Trophoblast cell (in vitro differentiated cells and primary cell): ENCODE measurements around the gene SDR42E2.

Source experiments
- DNase-seq, 2 donors: peaks; one replicate each; pipeline ENCODE4 v3.0.0-alpha.2; 2016
- H2AFZ ChIP-seq: 2 replicates; pipeline ENCODE4 v1.6.1; 2013; ENCODE audit warnings: low read length, moderate library complexity, mild to moderate bottlenecking; ENCODE audit not compliant: insufficient read depth, poor library complexity
- H2AK5ac ChIP-seq: 2 replicates; pipeline ENCODE4 v1.6.1; 2013; ENCODE audit warnings: mild to moderate bottlenecking, low read length
- H2BK120ac ChIP-seq: 2 replicates; pipeline ENCODE4 v1.6.1; 2013; ENCODE audit warnings: low read length, mild to moderate bottlenecking, moderate library complexity; ENCODE audit not compliant: insufficient read depth, poor library complexity
- H2BK12ac ChIP-seq: 2 replicates; pipeline ENCODE4 v1.6.1; 2013; ENCODE audit warnings: mild to moderate bottlenecking, low read length, moderate library complexity
- H2BK5ac ChIP-seq: 2 replicates; pipeline ENCODE4 v1.6.1; 2013; ENCODE audit warnings: low read length, low read depth, moderate library complexity, mild to moderate bottlenecking; ENCODE audit not compliant: poor library complexity
- H3K14ac ChIP-seq: 2 replicates; pipeline ENCODE4 v1.6.1; 2013; ENCODE audit warnings: mild to moderate bottlenecking, low read length
- H3K18ac ChIP-seq: 2 replicates; pipeline ENCODE4 v1.6.1; 2013; ENCODE audit warnings: mild to moderate bottlenecking, low read length
- H3K23ac ChIP-seq: 2 replicates; pipeline ENCODE4 v1.6.1; 2013; ENCODE audit warnings: low read length
- H3K27ac ChIP-seq: 2 replicates; pipeline ENCODE4 v1.5.1; 2013; ENCODE audit warnings: low read depth, mild to moderate bottlenecking, inconsistent platforms, low read length, moderate library complexity
- H3K27me3 ChIP-seq: 2 replicates; pipeline ENCODE4 v1.6.1; 2013; ENCODE audit warnings: inconsistent platforms, mild to moderate bottlenecking, low read length, moderate library complexity; ENCODE audit not compliant: insufficient read depth
- H3K36me3 ChIP-seq, 2 experiments: 1 replicate in 1 of 2; 2 replicates in 1 of 2; pipeline ENCODE4 v1.6.1; 2013; ENCODE audit warnings: low read length in 2 of 2, mild to moderate bottlenecking in 2 of 2, moderate library complexity in 1 of 2; ENCODE audit not compliant: insufficient read depth in 2 of 2, control insufficient read depth in 1 of 2
- H3K4ac ChIP-seq: 2 replicates; pipeline ENCODE4 v1.6.1; 2013; ENCODE audit warnings: low read depth, mild to moderate bottlenecking, low read length, moderate library complexity
- H3K4me1 ChIP-seq, 2 experiments: 1 replicate in 1 of 2; 2 replicates in 1 of 2; pipeline ENCODE4 v1.6.1; 2013; ENCODE audit warnings: low read length in 2 of 2, mild to moderate bottlenecking in 2 of 2, moderate library complexity in 1 of 2; ENCODE audit not compliant: insufficient read depth in 2 of 2, control insufficient read depth in 1 of 2
- H3K4me2 ChIP-seq: 2 replicates; pipeline ENCODE4 v1.6.1; 2013; ENCODE audit warnings: inconsistent platforms, mild to moderate bottlenecking, low read length, moderate library complexity
- H3K4me3 ChIP-seq: 2 replicates; pipeline ENCODE4 v1.5.1; 2013; ENCODE audit warnings: mild to moderate bottlenecking, low read depth, low read length, inconsistent platforms
- H3K79me1 ChIP-seq: one replicate; pipeline ENCODE4 v1.6.1; 2013; ENCODE audit warnings: low read length
- H3K79me2 ChIP-seq: 2 replicates; pipeline ENCODE4 v1.6.1; 2013; ENCODE audit warnings: low read length, mild to moderate bottlenecking; ENCODE audit not compliant: control insufficient read depth, insufficient read depth, poor library complexity
- H3K9ac ChIP-seq: 2 replicates; pipeline ENCODE4 v1.6.1; 2013; ENCODE audit warnings: mild to moderate bottlenecking, low read length
- H3K9me3 ChIP-seq: 2 replicates; pipeline ENCODE4 v1.6.1; 2013; ENCODE audit warnings: low read depth, mild to moderate bottlenecking, control low read depth, inconsistent platforms, low read length; ENCODE audit not compliant: insufficient read depth
- H4K12ac ChIP-seq: 2 replicates; pipeline ENCODE4 v1.6.1; 2013; ENCODE audit warnings: low read depth, mild to moderate bottlenecking, low read length, moderate library complexity
- H4K8ac ChIP-seq: 2 replicates; pipeline ENCODE4 v1.6.1; 2013; ENCODE audit warnings: low read depth, mild to moderate bottlenecking, low read length, moderate library complexity
- H4K91ac ChIP-seq: one replicate; pipeline ENCODE4 v1.6.1; 2013; ENCODE audit warnings: low read depth, mild to moderate bottlenecking, low read length, moderate library complexity
- WGBS: extraction: QIAGEN DNeasy Blood & Tissue Kit; methylation state at CpG from one replicate; pipeline ENCODE4 v1.1.7; 2013; ENCODE audit warnings: missing lambda C conversion rate; ENCODE audit not compliant: insufficient read length, insufficient coverage; ENCODE audit errors: extremely low coverage; 5-methylcytosine and 5-hydroxymethylcytosine counted together

The SDR42E2 gene

GRCh38 chr16:22188267-22188594 is 25.9 kb downstream of the SDR42E2 start:
- Histone ChIP-seq H4K91ac (no peak overlapping the region), H4K12ac (no peak overlapping the region), H2BK5ac (no peak overlapping the region), H3K36me3 (no peaks in the 10 kb centered on the region), H3K14ac (no peak overlapping the region), H3K4ac (no peak overlapping the region), H2AK5ac (no peak overlapping the region), H3K79me2 (no peaks in the 10 kb centered on the region), H3K23ac (no peak overlapping the region), H3K4me2 (no peak overlapping the region), H3K18ac (no peak overlapping the region), H3K4me3 (no peak overlapping the region), H3K9ac (no peak overlapping the region), H2BK120ac (no peak overlapping the region), H2AFZ (no peak overlapping the region), H4K8ac (no peak overlapping the region), H3K79me1 (peaks cover 7% of the 10 kb centered on the region), H3K27me3 (no peaks in the 10 kb centered on the region), H2BK12ac (no peak overlapping the region), H3K27ac (no peak overlapping the region), H3K4me1 (peaks cover 2% of the 10 kb centered on the region in 2 experiments), H3K9me3 (peaks cover 1% of the 10 kb centered on the region)
- WGBS: no CpG with 5 or more reads among the region's 2 CpGs
- DNase-seq: no peak

DNA sequence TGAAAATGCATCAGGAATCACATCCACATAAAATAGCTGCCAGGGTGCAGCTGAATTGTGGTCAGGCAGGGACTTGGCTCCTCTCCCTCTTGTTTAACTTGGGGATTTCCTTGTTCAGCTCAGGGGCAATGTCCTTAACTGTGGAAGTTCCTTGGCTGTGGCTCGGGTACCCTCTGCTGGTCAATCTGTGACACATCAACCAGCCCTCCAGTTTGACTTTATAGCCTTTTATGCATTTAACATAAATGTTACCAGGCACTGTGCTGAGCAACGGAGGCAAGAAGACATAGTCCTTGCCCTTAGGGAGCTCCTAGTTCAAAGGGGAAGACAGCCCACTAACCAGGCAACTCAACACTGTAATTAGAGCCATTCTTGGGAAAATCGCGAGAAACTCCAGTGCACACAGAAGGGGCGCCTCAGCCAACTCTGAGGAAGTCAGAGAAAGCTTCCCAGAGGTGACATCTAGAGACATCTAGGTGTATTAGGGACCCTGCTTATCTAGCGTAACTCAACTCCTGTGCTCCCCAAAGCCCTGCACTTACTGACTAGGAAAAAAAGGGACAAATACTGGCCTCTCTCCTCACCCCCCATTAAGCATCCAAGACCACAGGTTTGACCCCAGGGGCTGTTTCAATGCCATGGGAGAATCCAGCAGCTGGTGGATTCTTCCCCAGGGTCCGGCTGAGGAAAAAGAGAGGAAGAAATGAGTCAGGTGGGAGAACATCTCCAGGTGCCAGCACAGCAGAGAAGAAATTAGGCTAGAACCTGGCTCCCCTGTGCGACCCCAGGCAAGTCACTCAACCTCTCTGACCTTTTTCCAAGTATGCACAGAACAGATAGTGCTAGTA is 26.5 kb downstream of the SDR42E2 start:
- H3K4me2 ChIP-seq: no peak overlapping the region
- no peak overlapping the region for H3K23ac ChIP-seq
- H2AK5ac ChIP-seq: no peak overlapping the region
- H2AFZ ChIP-seq: no peak overlapping the region
- no peak overlapping the region for H3K14ac ChIP-seq
- H4K91ac ChIP-seq: no peak overlapping the region
- no peak overlapping the region for H3K27ac ChIP-seq
- no peak overlapping the region for H4K8ac ChIP-seq
- H3K4ac ChIP-seq: no peak overlapping the region
- no peaks in the 10 kb centered on the region for H3K27me3 ChIP-seq
- H3K79me2 ChIP-seq: no peaks in the 10 kb centered on the region
- H2BK12ac ChIP-seq: no peak overlapping the region
- no peak overlapping the region for H2BK120ac ChIP-seq
- DNase-seq: peak; percentile 70 to 89
- no CpG with 5 or more reads among the region's 8 CpGs for WGBS
- no peak overlapping the region for H4K12ac ChIP-seq
- H3K9ac ChIP-seq: no peak overlapping the region
- H3K9me3 ChIP-seq: peaks cover 1% of the 10 kb centered on the region
- H3K18ac ChIP-seq: no peak overlapping the region
- peaks cover 7% of the 10 kb centered on the region for H3K79me1 ChIP-seq
- no peak overlapping the region for H2BK5ac ChIP-seq
- H3K36me3 ChIP-seq: no peaks in the 10 kb centered on the region
- H3K4me3 ChIP-seq: no peak overlapping the region
- H3K4me1 ChIP-seq: peaks cover 2% of the 10 kb centered on the region in 2 experiments

DNA sequence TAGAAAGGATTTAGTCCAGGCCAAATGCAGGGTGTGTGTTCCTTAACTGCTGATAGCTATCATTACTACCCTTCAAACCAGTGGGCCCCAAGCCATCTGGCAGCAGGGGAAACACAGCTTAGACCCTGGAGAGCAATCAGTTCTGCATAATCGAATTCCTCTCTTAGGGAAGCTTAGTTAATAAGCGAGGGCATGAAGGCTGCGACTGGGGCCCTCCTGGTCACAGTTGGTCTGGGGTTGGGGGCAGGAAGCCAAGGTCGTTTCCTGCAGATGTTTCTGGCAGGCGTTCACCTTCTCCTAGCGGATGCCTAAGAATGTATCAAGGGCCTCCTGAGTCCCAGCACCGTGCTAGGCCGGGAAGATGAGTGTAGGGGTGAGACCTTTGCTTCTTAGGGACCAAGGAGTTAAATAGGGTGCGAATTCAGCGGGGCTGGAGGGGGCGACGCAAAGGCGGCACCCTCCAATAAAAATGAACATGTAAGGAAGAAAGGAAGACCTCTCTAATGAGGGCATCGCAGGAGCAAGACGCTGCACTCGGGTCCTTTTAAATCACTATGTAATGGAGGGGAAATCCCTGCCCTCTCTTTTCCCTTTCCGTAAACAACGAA is 27.3 kb downstream of the SDR42E2 start:
- Histone ChIP-seq H3K79me1 (peaks cover 7% of the 10 kb centered on the region), H3K14ac (no peak overlapping the region), H2BK5ac (no peak overlapping the region), H3K4me3 (peak overlapping the region; percentile 81), H3K4me2 (peak overlapping the region; percentile 94), H3K9me3 (peaks cover 1% of the 10 kb centered on the region), H3K23ac (no peak overlapping the region), H3K27me3 (no peaks in the 10 kb centered on the region), H2BK12ac (no peak overlapping the region), H2BK120ac (no peak overlapping the region), H3K4ac (no peak overlapping the region), H3K18ac (no peak overlapping the region), H2AK5ac (no peak overlapping the region), H3K27ac (no peak overlapping the region), H3K79me2 (no peaks in the 10 kb centered on the region), H4K91ac (no peak overlapping the region), H3K9ac (no peak overlapping the region), H3K36me3 (no peaks in the 10 kb centered on the region), H4K12ac (no peak overlapping the region), H2AFZ (peak overlapping the region; percentile 91), H3K4me1 (peaks cover 2% of the 10 kb centered on the region in 2 experiments), H4K8ac (no peak overlapping the region)
- WGBS: no CpG with 5 or more reads among the region's 18 CpGs
- DNase-seq: no peak

GRCh38 chr16:22190081-22190775 is 27.9 kb downstream of the SDR42E2 start:
- Histone ChIP-seq H3K9me3 (peaks cover 1% of the 10 kb centered on the region), H3K27ac (no peak overlapping the region), H2BK120ac (no peak overlapping the region), H3K79me1 (peaks cover 7% of the 10 kb centered on the region), H2AFZ (peak overlapping the region; percentile 91), H4K8ac (peak overlapping the region; percentile 24), H3K14ac (peak overlapping the region; percentile 55), H3K18ac (peak overlapping the region; percentile 48), H3K4me3 (peak overlapping the region; percentile 81), H2AK5ac (no peak overlapping the region), H2BK5ac (no peak overlapping the region), H3K4me2 (peak overlapping the region; percentile 94), H3K4me1 (peaks cover 2% of the 10 kb centered on the region in 2 experiments), H3K27me3 (no peaks in the 10 kb centered on the region), H2BK12ac (no peak overlapping the region), H3K9ac (peak overlapping the region; percentile 2), H3K23ac (no peak overlapping the region), H3K36me3 (no peaks in the 10 kb centered on the region), H3K79me2 (no peaks in the 10 kb centered on the region), H4K12ac (no peak overlapping the region), H3K4ac (no peak overlapping the region), H4K91ac (no peak overlapping the region)
- no CpG with 5 or more reads among the region's 72 CpGs for WGBS
- DNase-seq: peak; percentile 99
